Parathyroid adenoma (tissue), 2 donors: Measurements from ENCODE around the gene KXD1.
"Not testable (repeated sequence)": the region's sequence is repeated elsewhere in the genome, so short reads cannot be mapped to it uniquely, and the experiment has no call there.

ENCODE experiments used
- H2AFZ ChIP-seq: fragments of 300-600 bp; sonication (generic); one replicate; pipeline ENCODE4 v1.7.0; 2017; ENCODE audit warnings: antibody characterized with exemption, mild to moderate bottlenecking
- H3K27ac ChIP-seq: fragments of 300-600 bp; sonication (generic); one replicate; pipeline ENCODE4 v1.7.0; 2017
- H3K27me3 ChIP-seq: fragments of 300-600 bp; sonication (generic); one replicate; pipeline ENCODE4 v1.7.0; 2017; ENCODE audit warnings: low read length; ENCODE audit not compliant: control insufficient read depth, insufficient read depth
- H3K36me3 ChIP-seq: fragments of 300-600 bp; sonication (generic); one replicate; pipeline ENCODE4 v1.7.0; 2017; ENCODE audit warnings: low read length; ENCODE audit not compliant: control insufficient read depth, insufficient read depth
- H3K4me1 ChIP-seq: fragments of 300-600 bp; sonication (generic); one replicate; pipeline ENCODE4 v1.7.0; 2017; ENCODE audit warnings: control low read depth
- H3K4me2 ChIP-seq: fragments of 300-600 bp; sonication (generic); one replicate; pipeline ENCODE4 v1.7.0; 2017; ENCODE audit warnings: low read length
- H3K4me3 ChIP-seq: fragments of 300-600 bp; sonication (generic); one replicate; pipeline ENCODE4 v1.7.0; 2017; ENCODE audit warnings: low read depth, low read length
- H3K79me2 ChIP-seq: fragments of 300-600 bp; sonication (generic); one replicate; pipeline ENCODE4 v1.7.0; 2017; ENCODE audit warnings: control low read depth
- H3K9ac ChIP-seq: fragments of 300-600 bp; sonication (generic); one replicate; pipeline ENCODE4 v1.7.0; 2017; ENCODE audit warnings: mild to moderate bottlenecking
- H3K9me3 ChIP-seq: fragments of 300-600 bp; sonication (generic); one replicate; pipeline ENCODE4 v1.7.0; 2017; ENCODE audit warnings: low read length; ENCODE audit not compliant: control insufficient read depth
- CTCF ChIP-seq: fragments of 300-600 bp; sonication (generic); IDR thresholded peaks from one replicate; pipeline ENCODE4 v1.7.0; 2017; ENCODE audit warnings: antibody characterized with exemption, mild to moderate bottlenecking
- donor health status: primary hyperparathyroidism.

The KXD1 gene

DNA sequence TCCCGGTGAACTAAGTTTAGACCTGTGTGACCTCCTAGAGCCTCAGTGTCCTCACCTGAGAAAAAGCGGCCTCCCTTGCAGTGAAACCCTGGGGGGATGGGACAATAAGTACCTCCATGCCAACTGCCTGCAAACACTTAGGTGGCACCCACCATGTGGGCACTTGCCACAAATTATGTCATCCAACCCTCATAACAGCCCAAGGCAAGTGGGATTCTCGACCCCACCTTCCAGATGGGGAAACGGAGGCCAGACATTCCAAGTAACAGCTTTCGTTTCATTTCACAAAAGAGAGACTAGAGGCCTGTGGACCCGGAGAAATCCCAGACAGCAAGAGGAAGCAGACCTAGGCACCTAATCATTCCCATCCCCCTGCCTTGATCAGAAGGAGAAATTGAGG, 37.8 kb downstream of the KXD1 start:
- no peak for TF ChIP-seq CTCF
- no peaks in the 10 kb centered on the region for H3K36me3 ChIP-seq
- H3K4me2 ChIP-seq, result no peak overlapping the region
- no peaks in the 10 kb centered on the region for H3K9me3 ChIP-seq
- no peak overlapping the region for H3K9ac ChIP-seq
- no peak overlapping the region for H2AFZ ChIP-seq
- H3K4me1 ChIP-seq, result peaks cover 5% of the 10 kb centered on the region
- no peaks in the 10 kb centered on the region for H3K27me3 ChIP-seq
- no peak overlapping the region for H3K4me3 ChIP-seq
- no peak overlapping the region for H3K27ac ChIP-seq
- H3K79me2 ChIP-seq, result no peaks in the 10 kb centered on the region

DNA sequence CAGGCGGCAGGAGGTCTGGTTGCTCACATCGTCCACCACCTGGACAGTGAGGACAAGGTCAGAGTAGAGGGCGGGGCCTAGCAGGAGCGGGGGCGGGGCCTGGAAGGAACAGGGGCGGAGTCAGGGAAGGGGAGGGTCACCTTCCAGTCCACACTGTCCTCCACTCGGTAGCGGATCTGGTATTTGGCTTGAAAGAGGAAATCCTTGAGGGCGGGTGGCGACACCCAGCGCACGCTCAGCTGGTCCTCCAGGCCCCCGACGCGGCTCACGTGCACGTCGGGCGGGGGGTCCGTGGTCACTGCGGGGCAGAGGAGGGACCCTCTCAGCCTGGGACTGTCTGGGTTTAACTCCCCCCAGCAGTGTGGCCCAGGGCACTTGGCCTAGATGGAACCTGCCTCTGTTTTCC, 39.1 kb downstream of the KXD1 start:
- no peak overlapping the region for H3K27ac ChIP-seq
- no peaks in the 10 kb centered on the region for H3K9me3 ChIP-seq
- no peak overlapping the region for H3K4me3 ChIP-seq
- no peaks in the 10 kb centered on the region for H3K79me2 ChIP-seq
- no peak overlapping the region for H2AFZ ChIP-seq
- TF ChIP-seq CTCF, result no peak
- no peaks in the 10 kb centered on the region for H3K27me3 ChIP-seq
- no peak overlapping the region for H3K9ac ChIP-seq
- no peaks in the 10 kb centered on the region for H3K36me3 ChIP-seq
- no peak overlapping the region for H3K4me2 ChIP-seq
- peaks cover 5% of the 10 kb centered on the region for H3K4me1 ChIP-seq

DNA sequence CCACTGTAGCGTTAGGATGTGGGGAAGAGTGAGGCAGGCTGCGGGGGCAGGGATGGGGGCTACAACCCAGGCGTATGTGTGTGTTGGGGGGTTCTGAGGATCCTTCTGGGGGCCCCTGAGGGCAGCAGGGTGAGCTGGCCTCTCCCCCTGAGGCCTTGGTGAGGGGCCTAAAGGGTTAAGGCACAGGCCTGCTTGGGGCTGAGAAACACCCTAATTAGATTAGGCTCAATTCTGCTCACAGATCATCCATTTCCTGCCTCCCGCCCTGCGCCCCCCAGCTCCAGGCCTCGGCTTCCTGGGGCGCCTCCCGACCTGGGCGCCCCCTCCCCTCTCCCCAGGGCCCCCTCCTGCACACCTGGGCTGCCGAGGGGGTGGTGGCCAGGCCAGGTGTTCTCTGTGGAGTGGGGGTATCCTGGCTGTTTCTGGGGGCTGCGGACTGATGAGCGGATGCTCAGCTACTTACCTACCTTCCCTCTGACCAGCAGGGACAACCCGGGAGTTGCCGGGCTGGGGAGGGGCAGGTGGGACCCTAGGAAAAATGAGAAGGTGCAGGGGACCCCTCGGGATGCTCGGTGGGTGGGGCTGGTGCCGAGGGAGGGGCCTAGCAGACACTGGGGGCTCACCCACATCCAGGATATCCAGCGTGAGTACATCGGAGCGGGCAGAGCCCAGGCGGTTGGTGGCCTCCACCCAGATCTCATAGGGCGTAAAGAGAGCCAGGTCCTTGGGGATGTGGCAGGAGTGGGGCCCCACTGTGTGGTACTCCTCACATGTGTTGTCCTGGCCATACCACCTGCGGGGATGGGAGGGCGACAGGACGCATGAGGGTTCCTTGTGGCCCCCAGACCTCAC, 40.4 kb downstream of the KXD1 start:
- TF ChIP-seq CTCF, result no peak
- Histone ChIP-seq H3K36me3 (no peaks in the 10 kb centered on the region), H2AFZ (no peak overlapping the region), H3K4me3 (no peak overlapping the region), H3K9me3 (no peaks in the 10 kb centered on the region), H3K27ac (no peak overlapping the region), H3K27me3 (no peaks in the 10 kb centered on the region), H3K9ac (no peak overlapping the region), H3K4me1 (peaks cover 5% of the 10 kb centered on the region), H3K4me2 (no peak overlapping the region), H3K79me2 (no peaks in the 10 kb centered on the region)

- no peak overlapping the region for H3K9ac ChIP-seq
- no peak overlapping the region for H2AFZ ChIP-seq
- H3K27me3 ChIP-seq, result peaks cover 3% of the 10 kb centered on the region
- H3K27ac ChIP-seq, result no peak overlapping the region
- no peak overlapping the region for H3K4me2 ChIP-seq
- no peaks in the 10 kb centered on the region for H3K9me3 ChIP-seq
- no peak overlapping the region for H3K4me3 ChIP-seq
- no peaks in the 10 kb centered on the region for H3K79me2 ChIP-seq
- peaks cover 5% of the 10 kb centered on the region for H3K4me1 ChIP-seq
- TF ChIP-seq CTCF, result no peak
- H3K36me3 ChIP-seq, result no peaks in the 10 kb centered on the region
Measured at GRCh38 chr19:18599485-18599884, 41.8 kb downstream of the KXD1 start.

GRCh38 chr19:18600692-18601397, 43.2 kb downstream of the KXD1 start:
- not testable (repeated sequence) for H3K9me3 ChIP-seq

More at GRCh38 chr19:18600692-18601397, 43.2 kb downstream of the KXD1 start:
- not testable (repeated sequence) for H3K4me3 ChIP-seq, H3K4me1 ChIP-seq, H3K9ac ChIP-seq, H3K27me3 ChIP-seq, H3K27ac ChIP-seq, H3K4me2 ChIP-seq, H3K79me2 ChIP-seq, H2AFZ ChIP-seq, H3K36me3 ChIP-seq
